ENCODE results near the gene PBXIP1. TPM values are rescaled to one million over a fixed set of nuclear protein-coding genes. Genes with fewer than 3 reads are reported as not detected.

PBXIP1 gene
- total and polyA plus RNA-seq, 2 of the 13 experiments (the other 11 are each of a cell fraction or from before 2014, with no cell fraction given) = 16.3 to 31.9 TPM

GRCh38 chr1:154955039-154955717, 721 bp downstream of the PBXIP1 start (continued):
- TF ChIP-seq ZBTB33 (CRISPR knock-in tag; IDR thresholded peaks at IDR 0.05) (no peak), SALL2 (CRISPR knock-in tag; IDR thresholded peaks at IDR 0.05) (no peak), SMAD3 (CRISPR knock-in tag; IDR thresholded peaks at IDR 0.05) (no peak), ERF (CRISPR knock-in tag; IDR thresholded peaks at IDR 0.05) (0 out of 2 replicates have a peak, but pooled peaks have one; percentile 34), ZNF562 (CRISPR knock-in tag; IDR thresholded peaks at IDR 0.05; ENCODE audit: borderline replicate concordance) (no peak), ZNF256 (CRISPR knock-in tag; conservative IDR thresholded peaks at IDR 0.05) (no peak), ZNF644 (CRISPR knock-in tag; IDR thresholded peaks at IDR 0.05; ENCODE audit: low read depth) (no peak), SMAD1 (CRISPR knock-in tag; IDR thresholded peaks at IDR 0.05; ENCODE audit: borderline replicate concordance, low read depth) (no peak), MNT (IDR thresholded peaks at IDR 0.05) (peak; percentile 41; the same call in 1 of the 2 replicates), SRF (IDR thresholded peaks at IDR 0.05; ENCODE audit: low read depth, low read length) (peak; percentile 71; the same call in 1 of the 2 replicates), ZBTB8A (CRISPR knock-in tag; IDR thresholded peaks at IDR 0.05; ENCODE audit: borderline replicate concordance, low read depth) (no peak), ZFYVE20 (CRISPR knock-in tag; IDR thresholded peaks at IDR 0.05; ENCODE audit: borderline replicate concordance, low read depth) (no peak), HES4 (CRISPR knock-in tag; IDR thresholded peaks at IDR 0.05; ENCODE audit: borderline replicate concordance) (no peak)
- TF ChIP-seq, protein P1, sequence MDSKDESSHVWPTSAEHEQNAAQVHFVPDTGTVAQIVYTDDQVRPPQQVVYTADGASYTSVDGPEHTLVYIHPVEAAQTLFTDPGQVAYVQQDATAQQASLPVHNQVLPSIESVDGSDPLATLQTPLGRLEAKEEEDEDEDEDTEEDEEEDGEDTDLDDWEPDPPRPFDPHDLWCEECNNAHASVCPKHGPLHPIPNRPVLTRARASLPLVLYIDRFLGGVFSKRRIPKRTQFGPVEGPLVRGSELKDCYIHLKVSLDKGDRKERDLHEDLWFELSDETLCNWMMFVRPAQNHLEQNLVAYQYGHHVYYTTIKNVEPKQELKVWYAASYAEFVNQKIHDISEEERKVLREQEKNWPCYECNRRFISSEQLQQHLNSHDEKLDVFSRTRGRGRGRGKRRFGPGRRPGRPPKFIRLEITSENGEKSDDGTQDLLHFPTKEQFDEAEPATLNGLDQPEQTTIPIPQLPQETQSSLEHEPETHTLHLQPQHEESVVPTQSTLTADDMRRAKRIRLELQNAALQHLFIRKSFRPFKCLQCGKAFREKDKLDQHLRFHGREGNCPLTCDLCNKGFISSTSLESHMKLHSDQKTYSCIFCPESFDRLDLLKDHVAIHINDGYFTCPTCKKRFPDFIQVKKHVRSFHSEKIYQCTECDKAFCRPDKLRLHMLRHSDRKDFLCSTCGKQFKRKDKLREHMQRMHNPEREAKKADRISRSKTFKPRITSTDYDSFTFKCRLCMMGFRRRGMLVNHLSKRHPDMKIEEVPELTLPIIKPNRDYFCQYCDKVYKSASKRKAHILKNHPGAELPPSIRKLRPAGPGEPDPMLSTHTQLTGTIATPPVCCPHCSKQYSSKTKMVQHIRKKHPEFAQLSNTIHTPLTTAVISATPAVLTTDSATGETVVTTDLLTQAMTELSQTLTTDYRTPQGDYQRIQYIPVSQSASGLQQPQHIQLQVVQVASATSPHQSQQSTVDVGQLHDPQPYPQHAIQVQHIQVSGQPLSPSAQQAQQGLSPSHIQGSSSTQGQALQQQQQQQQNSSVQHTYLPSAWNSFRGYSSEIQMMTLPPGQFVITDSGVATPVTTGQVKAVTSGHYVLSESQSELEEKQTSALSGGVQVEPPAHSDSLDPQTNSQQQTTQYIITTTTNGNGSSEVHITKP (CRISPR knock-in tag; IDR thresholded peaks at IDR 0.05; ENCODE audit: low read depth) = peak; percentile 49; the same call in 1 of the 2 replicates
- TF ChIP-seq, protein P2, sequence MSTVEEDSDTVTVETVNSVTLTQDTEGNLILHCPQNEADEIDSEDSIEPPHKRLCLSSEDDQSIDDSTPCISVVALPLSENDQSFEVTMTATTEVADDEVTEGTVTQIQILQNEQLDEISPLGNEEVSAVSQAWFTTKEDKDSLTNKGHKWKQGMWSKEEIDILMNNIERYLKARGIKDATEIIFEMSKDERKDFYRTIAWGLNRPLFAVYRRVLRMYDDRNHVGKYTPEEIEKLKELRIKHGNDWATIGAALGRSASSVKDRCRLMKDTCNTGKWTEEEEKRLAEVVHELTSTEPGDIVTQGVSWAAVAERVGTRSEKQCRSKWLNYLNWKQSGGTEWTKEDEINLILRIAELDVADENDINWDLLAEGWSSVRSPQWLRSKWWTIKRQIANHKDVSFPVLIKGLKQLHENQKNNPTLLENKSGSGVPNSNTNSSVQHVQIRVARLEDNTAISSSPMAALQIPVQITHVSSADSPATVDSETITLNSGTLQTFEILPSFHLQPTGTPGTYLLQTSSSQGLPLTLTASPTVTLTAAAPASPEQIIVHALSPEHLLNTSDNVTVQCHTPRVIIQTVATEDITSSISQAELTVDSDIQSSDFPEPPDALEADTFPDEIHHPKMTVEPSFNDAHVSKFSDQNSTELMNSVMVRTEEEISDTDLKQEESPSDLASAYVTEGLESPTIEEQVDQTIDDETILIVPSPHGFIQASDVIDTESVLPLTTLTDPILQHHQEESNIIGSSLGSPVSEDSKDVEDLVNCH (CRISPR knock-in tag; IDR thresholded peaks at IDR 0.05) = no peak
- TF ChIP-seq, protein P3, sequence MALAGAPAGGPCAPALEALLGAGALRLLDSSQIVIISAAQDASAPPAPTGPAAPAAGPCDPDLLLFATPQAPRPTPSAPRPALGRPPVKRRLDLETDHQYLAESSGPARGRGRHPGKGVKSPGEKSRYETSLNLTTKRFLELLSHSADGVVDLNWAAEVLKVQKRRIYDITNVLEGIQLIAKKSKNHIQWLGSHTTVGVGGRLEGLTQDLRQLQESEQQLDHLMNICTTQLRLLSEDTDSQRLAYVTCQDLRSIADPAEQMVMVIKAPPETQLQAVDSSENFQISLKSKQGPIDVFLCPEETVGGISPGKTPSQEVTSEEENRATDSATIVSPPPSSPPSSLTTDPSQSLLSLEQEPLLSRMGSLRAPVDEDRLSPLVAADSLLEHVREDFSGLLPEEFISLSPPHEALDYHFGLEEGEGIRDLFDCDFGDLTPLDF (CRISPR knock-in tag; IDR thresholded peaks at IDR 0.05) = no peak
- TF ChIP-seq, protein P4, sequence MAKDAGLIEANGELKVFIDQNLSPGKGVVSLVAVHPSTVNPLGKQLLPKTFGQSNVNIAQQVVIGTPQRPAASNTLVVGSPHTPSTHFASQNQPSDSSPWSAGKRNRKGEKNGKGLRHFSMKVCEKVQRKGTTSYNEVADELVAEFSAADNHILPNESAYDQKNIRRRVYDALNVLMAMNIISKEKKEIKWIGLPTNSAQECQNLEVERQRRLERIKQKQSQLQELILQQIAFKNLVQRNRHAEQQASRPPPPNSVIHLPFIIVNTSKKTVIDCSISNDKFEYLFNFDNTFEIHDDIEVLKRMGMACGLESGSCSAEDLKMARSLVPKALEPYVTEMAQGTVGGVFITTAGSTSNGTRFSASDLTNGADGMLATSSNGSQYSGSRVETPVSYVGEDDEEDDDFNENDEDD (CRISPR knock-in tag; IDR thresholded peaks at IDR 0.05; ENCODE audit: borderline replicate concordance) = no peak
